Inflammatory macrophage treated with lipopolysaccharide for 4 hours (primary cell): Measurements from ENCODE around the gene C1GALT1.
"Not testable (repeated sequence)": the region's sequence is repeated elsewhere in the genome, so short reads cannot be mapped to it uniquely, and the experiment has no call there.

ENCODE experiments used
- DNase-seq: peaks from one replicate; pipeline ENCODE4 v3.0.0-alpha.2; 2020

Gene C1GALT1

DNA sequence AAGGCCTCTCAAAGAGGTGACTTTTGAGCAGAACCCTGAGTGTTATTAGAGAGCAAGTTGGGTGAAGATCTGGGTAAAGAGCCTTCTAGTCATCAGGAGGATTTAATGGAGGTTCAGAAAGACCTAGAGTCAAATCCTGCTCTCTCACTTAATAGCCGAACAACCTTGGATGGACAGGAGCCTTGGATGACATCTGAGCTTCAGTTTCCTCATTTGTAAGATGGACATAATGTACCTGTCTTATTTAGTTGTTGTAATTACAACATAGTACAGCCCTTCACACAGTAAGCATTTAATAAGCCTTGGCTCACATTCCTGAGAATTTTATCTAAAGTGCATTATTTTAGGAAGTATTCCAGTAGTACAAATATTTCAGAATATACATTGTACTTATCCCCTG lies 57.0 kb downstream of the C1GALT1 start:
- no peak for DNase-seq

GRCh38 chr7:7242899-7243298 lies 60.6 kb downstream of the C1GALT1 start:
- no peak for DNase-seq

DNA sequence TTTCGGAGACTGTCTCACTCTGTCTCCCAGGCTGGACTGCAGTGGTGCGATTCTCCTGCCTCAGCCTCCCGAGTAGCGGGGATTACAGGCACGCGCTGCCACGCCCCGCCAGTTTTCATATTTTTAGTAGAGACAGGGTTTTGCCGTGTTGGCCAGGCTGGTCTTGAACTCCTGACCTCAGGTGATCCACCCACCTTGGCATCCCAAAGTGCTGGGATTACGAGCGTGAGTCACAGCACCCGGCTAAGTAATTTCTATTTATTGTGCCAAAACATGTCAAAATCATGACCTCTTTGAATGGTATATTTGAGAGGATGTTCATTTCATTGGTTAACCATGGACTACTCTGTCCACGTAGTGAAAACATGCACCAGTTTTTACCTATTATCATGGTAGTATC lies 62.9 kb downstream of the C1GALT1 start:
- not testable (repeated sequence) for DNase-seq

DNA sequence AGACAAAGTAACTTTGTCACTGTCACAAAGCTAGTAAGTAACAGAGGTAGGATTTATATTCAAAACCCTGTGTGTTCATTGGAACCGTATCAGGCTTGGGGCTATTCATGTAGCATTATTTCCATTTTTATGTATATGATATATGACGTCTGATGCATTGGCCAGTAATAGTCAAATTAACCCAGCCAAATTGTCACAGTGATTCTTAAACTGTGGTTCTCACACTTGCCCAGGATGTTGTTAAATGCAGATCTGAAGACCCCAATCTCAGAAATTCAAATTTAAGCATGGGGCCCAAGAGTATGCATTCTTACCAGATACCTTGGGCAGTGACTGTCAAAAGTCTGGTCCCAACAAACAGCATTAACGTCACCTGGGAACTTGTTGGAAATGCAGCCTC lies 63.9 kb downstream of the C1GALT1 start:
- no peak for DNase-seq

DNA sequence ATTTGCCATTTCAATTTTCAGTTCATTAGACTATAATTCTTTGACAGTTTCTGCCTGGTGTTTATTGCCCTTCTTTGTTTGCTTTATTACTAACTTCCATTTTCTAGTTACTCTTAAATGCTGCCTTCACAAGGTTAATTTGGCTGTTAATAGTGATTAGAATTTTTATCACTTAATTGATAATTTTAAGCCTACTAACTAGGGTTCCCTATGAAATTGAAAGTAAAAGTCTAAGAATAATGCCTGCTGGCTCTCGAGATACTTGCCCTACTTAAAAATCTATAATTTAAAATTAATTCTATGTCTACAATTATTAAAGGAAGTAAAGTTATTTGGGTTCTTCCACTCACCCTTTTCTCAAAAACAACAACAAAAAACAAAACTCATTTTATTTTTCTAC lies 65.3 kb downstream of the C1GALT1 start:
- DNase-seq, result peak; percentile 30

- no peak for DNase-seq
These were observed 67.5 kb downstream of the C1GALT1 start for GRCh38 chr7:7249814-7250213.

DNA sequence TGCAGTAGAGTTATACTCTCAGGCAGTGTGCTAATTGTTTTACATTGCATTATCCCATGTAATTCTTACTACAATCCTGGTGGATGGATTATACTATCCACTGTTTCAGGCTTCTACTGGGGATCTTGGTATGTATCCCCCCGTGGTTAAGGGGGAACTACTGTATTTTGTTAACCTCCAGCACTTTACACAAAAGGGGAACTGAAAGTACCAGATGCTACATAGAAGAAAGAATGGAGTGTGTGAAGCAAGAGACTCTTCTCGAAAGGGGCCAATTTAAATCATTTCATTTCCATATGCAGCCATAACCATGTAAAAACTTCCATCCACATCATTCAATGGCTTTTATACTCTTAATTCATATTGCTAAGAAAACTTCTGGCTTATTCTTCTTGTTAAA lies 69.4 kb downstream of the C1GALT1 start:
- DNase-seq, result peak; percentile 79

DNA sequence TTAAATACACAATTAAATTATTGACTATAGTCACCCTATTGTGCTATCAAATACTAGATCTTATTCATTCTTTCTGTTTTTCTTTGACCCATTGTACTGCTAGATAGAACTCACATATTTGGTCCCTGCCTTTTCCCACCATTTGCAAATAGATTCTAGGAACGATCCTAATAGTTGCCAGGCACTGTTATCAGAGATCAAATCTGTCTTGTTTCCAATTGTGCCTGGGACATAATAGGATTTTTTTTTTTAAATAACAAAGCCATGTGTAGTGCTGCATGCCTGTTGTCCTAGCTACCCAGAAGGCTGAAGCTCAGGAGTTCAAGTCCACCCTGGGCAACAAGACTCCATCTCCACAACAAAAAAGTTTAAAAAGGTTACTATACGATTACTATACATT lies 72.0 kb downstream of the C1GALT1 start:
- no peak for DNase-seq

DNA sequence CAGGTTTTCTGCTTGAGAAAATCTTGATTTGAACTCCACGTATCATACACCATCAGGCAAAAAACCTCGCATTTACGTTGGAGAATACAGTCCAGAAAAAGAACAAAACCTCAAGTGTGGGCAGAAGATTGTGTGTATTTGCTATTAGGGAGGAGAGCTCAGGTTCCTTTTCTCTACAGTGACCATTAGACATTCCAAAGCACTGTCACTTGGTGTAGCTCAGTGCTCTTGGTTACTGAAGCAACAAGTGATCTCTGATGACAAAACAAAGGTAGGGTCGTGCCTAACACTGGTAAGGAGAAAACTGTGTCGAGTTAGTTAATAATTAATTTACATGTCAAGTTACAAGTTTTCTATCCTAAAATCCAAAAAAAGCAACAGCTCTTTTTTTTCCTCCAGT lies 72.6 kb downstream of the C1GALT1 start:
- no peak for DNase-seq

GRCh38 chr7:7256731-7257274 lies 74.5 kb downstream of the C1GALT1 start:
- DNase-seq, result no peak

- DNase-seq, result peak; percentile 64
These were observed 75.8 kb downstream of the C1GALT1 start for GRCh38 chr7:7257899-7258692.

DNA sequence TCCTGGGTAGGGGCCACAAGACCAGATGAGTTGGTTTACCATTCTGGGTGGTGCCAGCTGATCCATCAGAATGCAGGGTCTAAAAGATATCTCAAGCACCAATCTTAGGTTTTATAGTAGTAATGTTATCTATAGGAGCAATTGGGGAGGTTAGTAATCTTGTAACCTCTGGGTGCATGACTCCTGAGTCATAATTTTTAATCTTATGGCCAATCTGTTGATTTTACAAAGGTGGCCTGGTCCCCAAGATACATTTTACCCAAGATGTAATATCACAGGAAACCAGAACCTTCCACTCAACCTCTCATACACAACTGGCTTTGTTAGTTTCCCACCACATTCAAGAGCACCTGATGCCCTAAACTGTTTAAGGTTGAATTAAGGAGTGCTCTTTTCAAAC lies 79.5 kb downstream of the C1GALT1 start:
- no peak for DNase-seq

DNA sequence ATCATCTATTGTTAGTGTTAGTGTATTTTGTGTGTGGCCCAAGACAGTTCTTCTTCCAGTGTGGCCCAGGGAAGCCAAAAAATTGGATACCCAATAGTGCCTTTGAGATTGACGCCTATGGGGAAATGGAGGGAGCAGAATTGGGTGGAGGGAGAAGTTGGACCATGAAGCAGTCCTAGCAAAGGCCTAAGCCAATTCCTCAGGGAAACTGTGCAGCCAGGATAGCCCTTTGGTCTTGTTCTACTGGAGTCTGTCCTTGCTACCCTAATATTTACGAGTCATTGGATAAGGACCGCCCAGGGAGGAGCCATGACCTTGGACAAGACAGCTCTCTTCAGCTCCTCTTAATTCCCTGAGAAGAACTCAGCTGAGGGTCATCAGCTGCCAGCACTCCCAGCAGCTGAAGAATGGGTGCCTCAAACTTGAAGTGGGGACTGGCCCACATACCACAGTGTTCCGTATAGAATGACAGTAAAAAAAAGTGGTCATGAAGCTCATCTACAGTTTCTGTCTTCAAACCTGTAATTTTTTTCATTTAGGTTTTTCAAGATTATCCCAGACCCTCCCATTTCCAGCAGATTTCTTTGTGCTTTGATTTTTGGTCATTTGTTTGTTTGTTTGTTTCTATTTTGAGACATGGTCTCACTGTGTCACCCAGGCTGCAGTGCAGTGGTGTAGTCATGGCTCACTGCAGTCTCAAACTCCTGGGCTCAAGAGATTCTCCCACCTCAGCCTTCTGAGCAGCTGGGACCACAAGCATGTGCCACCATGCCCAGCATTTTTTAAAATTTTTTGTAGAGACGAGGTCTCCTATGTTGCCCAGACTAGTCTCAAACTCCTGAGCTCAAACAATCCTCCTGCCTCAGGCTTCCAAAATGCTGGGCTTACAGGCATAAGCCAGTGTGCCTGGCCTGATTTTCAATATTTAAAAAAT lies 81.2 kb downstream of the C1GALT1 start:
- DNase-seq, result no peak

- DNase-seq, result no peak
These were observed 82.1 kb downstream of the C1GALT1 start for GRCh38 chr7:7264306-7265040.

DNA sequence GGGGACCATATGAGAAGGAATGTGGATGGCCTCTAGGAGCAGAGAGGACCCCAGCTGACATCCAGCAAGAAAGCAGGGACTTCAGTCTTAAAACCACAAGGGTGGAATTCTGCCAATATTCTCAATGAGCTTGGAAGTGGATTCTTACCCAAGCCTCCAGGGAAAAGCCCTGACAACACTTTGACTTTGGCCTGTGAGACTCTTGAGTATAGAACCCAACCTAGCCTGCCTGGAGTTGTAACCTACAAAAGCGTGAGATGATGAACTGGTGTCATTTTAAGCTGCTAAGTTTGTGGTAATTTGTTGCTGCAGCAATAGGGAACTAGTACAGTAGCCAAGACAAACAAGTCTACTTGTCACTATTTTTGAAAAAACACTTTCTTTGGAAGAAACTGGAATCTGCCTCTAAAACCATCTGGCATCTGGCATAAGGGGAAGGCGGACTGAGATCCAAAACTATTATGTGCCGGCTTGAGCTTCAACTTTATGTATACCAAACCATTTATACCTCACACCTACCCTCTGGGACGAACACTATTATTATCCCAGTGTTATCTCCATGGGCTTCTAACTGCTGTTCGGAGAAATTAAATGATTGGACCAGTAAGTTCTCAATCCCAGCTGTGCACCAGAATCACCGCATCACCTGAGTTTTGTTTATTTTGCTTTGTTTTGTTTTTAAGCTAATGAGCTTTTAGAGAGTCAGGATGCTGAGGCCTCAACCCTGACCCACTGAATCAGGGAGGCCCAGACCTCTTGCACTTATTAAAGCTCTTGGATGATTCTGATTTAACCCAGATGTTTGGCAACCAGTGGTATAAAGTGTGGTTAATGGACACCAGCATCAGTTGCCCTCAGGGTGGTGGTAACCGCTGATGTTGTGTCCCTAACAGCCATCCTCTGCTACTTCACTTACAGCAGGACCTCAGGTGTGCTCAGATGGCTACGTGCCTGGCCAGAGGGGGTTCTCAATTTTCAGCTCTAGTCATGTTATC lies 83.0 kb downstream of the C1GALT1 start:
- DNase-seq, result no peak

DNA sequence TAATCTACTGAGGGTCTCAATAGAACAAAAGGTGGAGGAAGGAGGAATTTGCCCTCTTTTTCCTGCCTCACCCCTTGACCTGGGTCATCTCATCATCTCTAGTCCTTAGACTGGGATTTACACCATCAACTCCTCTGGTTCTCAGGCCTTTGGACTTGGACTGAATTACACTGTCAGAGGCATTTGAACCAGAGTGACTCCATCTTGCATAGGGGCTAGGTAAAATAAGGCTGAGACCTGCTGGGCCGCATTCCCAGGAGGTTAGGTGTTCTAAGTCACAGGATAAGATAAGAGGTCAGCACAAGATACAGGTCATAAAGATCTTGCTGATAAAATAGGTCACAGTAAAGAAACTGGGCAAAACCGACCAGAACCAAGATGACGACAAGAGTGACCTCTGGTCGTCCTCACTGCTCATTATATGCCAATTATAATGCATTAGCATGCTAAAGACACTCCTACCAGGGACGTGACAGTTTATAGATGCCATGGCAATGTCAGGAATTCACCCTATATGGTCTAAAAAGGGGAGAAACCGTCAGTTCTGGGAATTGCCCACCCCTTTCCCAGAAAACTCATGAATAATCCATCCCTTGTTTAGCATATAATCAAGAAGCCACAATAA lies 84.0 kb downstream of the C1GALT1 start:
- no peak for DNase-seq

GRCh38 chr7:7271094-7271874 lies 88.9 kb downstream of the C1GALT1 start:
- DNase-seq, result no peak

- DNase-seq, result peak; percentile 49
These were observed 90.0 kb downstream of the C1GALT1 start for GRCh38 chr7:7272294-7272693.

GRCh38 chr7:7274782-7275181 lies 92.4 kb downstream of the C1GALT1 start:
- no peak for DNase-seq

DNA sequence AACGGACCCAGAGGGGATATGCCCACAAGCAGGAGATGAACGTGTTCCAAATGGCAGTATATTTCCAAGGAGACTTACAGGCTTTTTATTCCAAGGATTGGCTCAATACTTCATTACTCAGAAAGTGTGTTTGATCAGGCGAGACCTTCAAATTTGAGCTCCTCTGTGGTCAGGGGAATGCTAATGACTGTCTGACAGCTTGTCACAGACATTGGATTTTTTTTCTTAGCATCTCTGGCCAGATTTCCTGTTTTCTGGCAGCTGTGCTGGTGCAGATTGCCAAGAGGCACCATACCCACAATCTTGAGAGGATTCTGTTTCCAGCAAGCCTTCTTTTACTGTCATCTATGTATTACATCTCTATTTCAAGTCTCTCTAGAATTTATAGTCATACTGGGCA lies 93.8 kb downstream of the C1GALT1 start:
- no peak for DNase-seq
